Measurements from ENCODE around the gene CASQ2.

Gene CASQ2

DNA sequence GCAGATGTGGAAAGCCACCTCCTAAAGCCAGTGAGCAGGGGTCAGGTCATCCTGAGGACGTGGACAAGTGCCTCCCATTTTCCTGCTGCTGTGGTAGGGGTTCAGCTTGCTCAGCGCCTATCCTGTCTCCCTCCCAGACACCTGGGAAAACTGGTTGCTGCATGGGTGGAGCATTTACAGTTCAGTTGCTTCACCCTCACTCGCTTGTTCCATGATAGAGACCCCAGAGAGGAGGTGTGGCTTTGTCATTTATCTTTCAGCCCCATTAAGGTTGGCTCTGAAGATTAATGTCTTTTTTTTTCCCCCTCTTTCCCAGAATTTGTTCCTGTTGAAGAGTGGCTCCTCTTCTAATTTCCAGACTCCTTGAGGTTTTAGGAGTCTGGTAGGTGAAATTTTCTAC is 117.6 kb downstream of the CASQ2 start:
- H3K4me2 ChIP-seq (ENCODE audit: low read depth, low read length): no peak overlapping the region
- no peak overlapping the region for H3K4me3 ChIP-seq (ENCODE audit: low read length)
- TF ChIP-seq EZH2phosphoT487 (IDR thresholded peaks at IDR 0.05; ENCODE audit: low read length): no peak
- TF ChIP-seq, protein P1, sequence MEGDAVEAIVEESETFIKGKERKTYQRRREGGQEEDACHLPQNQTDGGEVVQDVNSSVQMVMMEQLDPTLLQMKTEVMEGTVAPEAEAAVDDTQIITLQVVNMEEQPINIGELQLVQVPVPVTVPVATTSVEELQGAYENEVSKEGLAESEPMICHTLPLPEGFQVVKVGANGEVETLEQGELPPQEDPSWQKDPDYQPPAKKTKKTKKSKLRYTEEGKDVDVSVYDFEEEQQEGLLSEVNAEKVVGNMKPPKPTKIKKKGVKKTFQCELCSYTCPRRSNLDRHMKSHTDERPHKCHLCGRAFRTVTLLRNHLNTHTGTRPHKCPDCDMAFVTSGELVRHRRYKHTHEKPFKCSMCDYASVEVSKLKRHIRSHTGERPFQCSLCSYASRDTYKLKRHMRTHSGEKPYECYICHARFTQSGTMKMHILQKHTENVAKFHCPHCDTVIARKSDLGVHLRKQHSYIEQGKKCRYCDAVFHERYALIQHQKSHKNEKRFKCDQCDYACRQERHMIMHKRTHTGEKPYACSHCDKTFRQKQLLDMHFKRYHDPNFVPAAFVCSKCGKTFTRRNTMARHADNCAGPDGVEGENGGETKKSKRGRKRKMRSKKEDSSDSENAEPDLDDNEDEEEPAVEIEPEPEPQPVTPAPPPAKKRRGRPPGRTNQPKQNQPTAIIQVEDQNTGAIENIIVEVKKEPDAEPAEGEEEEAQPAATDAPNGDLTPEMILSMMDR (IDR thresholded peaks at IDR 0.05; ENCODE audit: low read length): no peak
- TF ChIP-seq EZH2 (optimal IDR thresholded peaks at IDR 0.05; ENCODE audit: low read depth, low read length): no peak
- no peak for DNase-seq
- no peaks in the 10 kb centered on the region for H3K36me3 ChIP-seq (replicated peaks; ENCODE audit: insufficient read depth, low read length)
- no peak overlapping the region for H3K27ac ChIP-seq (ENCODE audit: low read length)
- H3K4me1 ChIP-seq (ENCODE audit: low read length): peaks cover 26% of the 10 kb centered on the region
- no peaks in the 10 kb centered on the region for H3K9me3 ChIP-seq (replicated peaks; ENCODE audit: insufficient read depth, low read length)
- H3F3A ChIP-seq (ENCODE audit: insufficient read depth, low read length): peaks cover 23% of the 10 kb centered on the region
- peaks cover 32% of the 10 kb centered on the region for H3K79me2 ChIP-seq (ENCODE audit: low read length)
- H3K27me3 ChIP-seq (replicated peaks; ENCODE audit: insufficient read depth, low read length): no peaks in the 10 kb centered on the region
- H2AFZ ChIP-seq (ENCODE audit: low read length): no peak overlapping the region
- no peaks in the 10 kb centered on the region for H3K9me2 ChIP-seq (replicated peaks; ENCODE audit: insufficient read depth, low read length)
- no peak overlapping the region for H3K9ac ChIP-seq (ENCODE audit: low read length)
- H4K20me1 ChIP-seq (ENCODE audit: insufficient read depth, low read length): no peaks in the 10 kb centered on the region

All from MM.1S (cell line).